Neural cell (in vitro differentiated cells): ENCODE data around the gene PFDN2.

Source experiments
- EP300 ChIP-seq: fragments of 450-650 bp; conservative IDR thresholded peaks from 2 replicates; pipeline ENCODE4 v1.6.1; 2014; ENCODE audit warnings: antibody characterized with exemption, mild to moderate bottlenecking, moderate library complexity; ENCODE audit not compliant: poor library complexity, severe bottlenecking
- EZH2 ChIP-seq: fragments of 200-600, 300-800 bp; shearing (Covaris generic), sonication (generic); IDR thresholded peaks from 2 replicates; pipeline ENCODE4 v1.6.1; 2014; ENCODE audit warnings: antibody characterized with exemption, low read length, borderline replicate concordance, mild to moderate bottlenecking; ENCODE audit not compliant: insufficient read depth, poor library complexity, severe bottlenecking
- MXI1 ChIP-seq: fragments of 450-650 bp; conservative IDR thresholded peaks from 2 replicates; pipeline ENCODE4 v1.6.1; 2014; ENCODE audit warnings: antibody characterized with exemption, mild to moderate bottlenecking; ENCODE audit not compliant: poor library complexity, severe bottlenecking
- POLR2AphosphoS5 ChIP-seq: IDR thresholded peaks from 2 replicates; pipeline ENCODE4 v1.6.1; 2012
- RAD21 ChIP-seq: fragments of 450-650 bp; conservative IDR thresholded peaks from 2 replicates; pipeline ENCODE4 v1.6.1; 2014; ENCODE audit warnings: antibody characterized with exemption, mild to moderate bottlenecking, moderate library complexity
- SMC3 ChIP-seq: fragments of 450-650 bp; conservative IDR thresholded peaks from 2 replicates; pipeline ENCODE4 v1.6.1; 2014; ENCODE audit warnings: antibody characterized with exemption, mild to moderate bottlenecking, moderate library complexity; ENCODE audit not compliant: poor library complexity
- TAF1 ChIP-seq: IDR thresholded peaks from 2 replicates; pipeline ENCODE4 v1.6.1; 2012; ENCODE audit warnings: low read depth
- TF ChIP-seq, protein P1 (sequence below): fragments of 450-650 bp; IDR thresholded peaks from 2 replicates; pipeline ENCODE4 v1.5.1; 2014; ENCODE audit warnings: antibody characterized with exemption, mild to moderate bottlenecking, moderate library complexity; ENCODE audit not compliant: poor library complexity, severe bottlenecking
- TF ChIP-seq, protein P2 (sequence below): IDR thresholded peaks from 2 replicates; pipeline ENCODE4 v1.6.1; 2012; ENCODE audit warnings: borderline replicate concordance

DNA sequence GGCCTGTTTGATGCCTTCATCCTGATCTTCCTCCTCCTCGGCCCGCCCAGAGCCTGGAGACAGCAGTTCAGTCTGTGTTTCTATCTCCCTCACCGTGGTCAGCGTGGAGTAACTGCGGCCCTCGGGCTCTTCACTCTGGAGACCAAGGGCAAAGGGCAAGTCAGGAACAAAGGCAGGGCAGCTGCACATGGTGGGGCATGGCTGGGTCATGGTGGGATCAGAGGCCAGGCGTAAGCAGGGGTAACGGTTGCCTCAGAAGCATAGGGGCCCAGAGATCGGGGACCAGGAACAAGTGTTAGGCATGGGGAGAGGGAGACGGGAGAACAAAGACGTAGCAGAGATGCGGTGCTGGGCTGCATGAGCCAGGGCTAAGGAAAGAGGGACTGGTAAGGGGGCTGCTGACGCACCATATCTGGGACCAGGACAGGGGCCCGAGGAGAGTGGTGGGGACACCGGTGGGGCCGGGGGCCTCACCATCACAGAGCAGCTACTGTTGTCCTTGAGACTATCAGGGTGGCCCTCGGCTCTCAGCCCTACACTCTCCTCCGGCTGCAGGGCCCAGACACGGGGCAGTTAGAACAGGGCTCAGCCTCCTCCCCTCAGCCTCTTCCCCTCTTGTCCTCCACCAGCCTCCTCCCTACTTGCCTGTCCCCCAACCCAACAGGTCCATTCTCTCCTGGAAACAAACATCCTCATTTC lies 44.9 kb downstream of the PFDN2 start:
- TF ChIP-seq, protein P1, sequence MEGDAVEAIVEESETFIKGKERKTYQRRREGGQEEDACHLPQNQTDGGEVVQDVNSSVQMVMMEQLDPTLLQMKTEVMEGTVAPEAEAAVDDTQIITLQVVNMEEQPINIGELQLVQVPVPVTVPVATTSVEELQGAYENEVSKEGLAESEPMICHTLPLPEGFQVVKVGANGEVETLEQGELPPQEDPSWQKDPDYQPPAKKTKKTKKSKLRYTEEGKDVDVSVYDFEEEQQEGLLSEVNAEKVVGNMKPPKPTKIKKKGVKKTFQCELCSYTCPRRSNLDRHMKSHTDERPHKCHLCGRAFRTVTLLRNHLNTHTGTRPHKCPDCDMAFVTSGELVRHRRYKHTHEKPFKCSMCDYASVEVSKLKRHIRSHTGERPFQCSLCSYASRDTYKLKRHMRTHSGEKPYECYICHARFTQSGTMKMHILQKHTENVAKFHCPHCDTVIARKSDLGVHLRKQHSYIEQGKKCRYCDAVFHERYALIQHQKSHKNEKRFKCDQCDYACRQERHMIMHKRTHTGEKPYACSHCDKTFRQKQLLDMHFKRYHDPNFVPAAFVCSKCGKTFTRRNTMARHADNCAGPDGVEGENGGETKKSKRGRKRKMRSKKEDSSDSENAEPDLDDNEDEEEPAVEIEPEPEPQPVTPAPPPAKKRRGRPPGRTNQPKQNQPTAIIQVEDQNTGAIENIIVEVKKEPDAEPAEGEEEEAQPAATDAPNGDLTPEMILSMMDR = no peak
- TF ChIP-seq, protein P2, sequence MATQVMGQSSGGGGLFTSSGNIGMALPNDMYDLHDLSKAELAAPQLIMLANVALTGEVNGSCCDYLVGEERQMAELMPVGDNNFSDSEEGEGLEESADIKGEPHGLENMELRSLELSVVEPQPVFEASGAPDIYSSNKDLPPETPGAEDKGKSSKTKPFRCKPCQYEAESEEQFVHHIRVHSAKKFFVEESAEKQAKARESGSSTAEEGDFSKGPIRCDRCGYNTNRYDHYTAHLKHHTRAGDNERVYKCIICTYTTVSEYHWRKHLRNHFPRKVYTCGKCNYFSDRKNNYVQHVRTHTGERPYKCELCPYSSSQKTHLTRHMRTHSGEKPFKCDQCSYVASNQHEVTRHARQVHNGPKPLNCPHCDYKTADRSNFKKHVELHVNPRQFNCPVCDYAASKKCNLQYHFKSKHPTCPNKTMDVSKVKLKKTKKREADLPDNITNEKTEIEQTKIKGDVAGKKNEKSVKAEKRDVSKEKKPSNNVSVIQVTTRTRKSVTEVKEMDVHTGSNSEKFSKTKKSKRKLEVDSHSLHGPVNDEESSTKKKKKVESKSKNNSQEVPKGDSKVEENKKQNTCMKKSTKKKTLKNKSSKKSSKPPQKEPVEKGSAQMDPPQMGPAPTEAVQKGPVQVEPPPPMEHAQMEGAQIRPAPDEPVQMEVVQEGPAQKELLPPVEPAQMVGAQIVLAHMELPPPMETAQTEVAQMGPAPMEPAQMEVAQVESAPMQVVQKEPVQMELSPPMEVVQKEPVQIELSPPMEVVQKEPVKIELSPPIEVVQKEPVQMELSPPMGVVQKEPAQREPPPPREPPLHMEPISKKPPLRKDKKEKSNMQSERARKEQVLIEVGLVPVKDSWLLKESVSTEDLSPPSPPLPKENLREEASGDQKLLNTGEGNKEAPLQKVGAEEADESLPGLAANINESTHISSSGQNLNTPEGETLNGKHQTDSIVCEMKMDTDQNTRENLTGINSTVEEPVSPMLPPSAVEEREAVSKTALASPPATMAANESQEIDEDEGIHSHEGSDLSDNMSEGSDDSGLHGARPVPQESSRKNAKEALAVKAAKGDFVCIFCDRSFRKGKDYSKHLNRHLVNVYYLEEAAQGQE = no peak
- no peak for TF ChIP-seq MXI1
- TF ChIP-seq EZH2 = no peak
- TF ChIP-seq POLR2AphosphoS5 = no peak
- TF ChIP-seq EP300 = no peak
- no peak for TF ChIP-seq TAF1
- TF ChIP-seq SMC3 = no peak
- no peak for TF ChIP-seq RAD21
